IMR-90 (cell line): ENCODE results near the gene ASB5.

Experiments used
- CEBPB ChIP-seq: IDR thresholded peaks from 2 replicates; pipeline ENCODE4 v1.6.1; 2012; ENCODE audit warnings: low read depth, low read length, improper control_type of control experiment
- CHD1 ChIP-seq: IDR thresholded peaks from 2 replicates; pipeline ENCODE4 v1.6.1; 2012; ENCODE audit warnings: low read depth, low read length, improper control_type of control experiment
- CTCF ChIP-seq: conservative IDR thresholded peaks from 2 replicates; pipeline ENCODE4 v1.5.1; 2012; ENCODE audit warnings: mild to moderate bottlenecking, low read depth, low read length, improper control_type of control experiment
- ELK1 ChIP-seq: fragments of 150-350 bp; IDR thresholded peaks from 2 replicates; pipeline ENCODE4 v1.6.1; 2016; ENCODE audit warnings: low read depth, mild to moderate bottlenecking, low read length, moderate library complexity, borderline replicate concordance
- FOS ChIP-seq: fragments of 150-350 bp; IDR thresholded peaks from 2 replicates; pipeline ENCODE4 v1.6.1; 2016; ENCODE audit warnings: low read depth, low read length
- MAFK ChIP-seq: IDR thresholded peaks from 2 replicates; pipeline ENCODE4 v1.6.1; 2012; ENCODE audit warnings: low read depth, low read length, improper control_type of control experiment
- MAZ ChIP-seq: IDR thresholded peaks from 2 replicates; pipeline ENCODE4 v1.6.1; 2012; ENCODE audit warnings: low read depth, mild to moderate bottlenecking, low read length, improper control_type of control experiment, moderate library complexity, borderline replicate concordance
- MXI1 ChIP-seq: IDR thresholded peaks from 2 replicates; pipeline ENCODE4 v1.6.1; 2012; ENCODE audit warnings: low read depth, mild to moderate bottlenecking, low read length, moderate library complexity, borderline replicate concordance
- NFE2L2 ChIP-seq: fragments of 150-350 bp; IDR thresholded peaks from 2 replicates; pipeline ENCODE4 v1.6.1; 2016; ENCODE audit warnings: low read depth, mild to moderate bottlenecking, low read length
- POLR2A ChIP-seq: IDR thresholded peaks from 2 replicates; pipeline ENCODE4 v1.6.1; 2012; ENCODE audit warnings: mild to moderate bottlenecking, low read depth, low read length
- RCOR1 ChIP-seq: IDR thresholded peaks from 2 replicates; pipeline ENCODE4 v1.6.1; 2012; ENCODE audit warnings: mild to moderate bottlenecking, low read length, improper control_type of control experiment; ENCODE audit not compliant: insufficient replicate concordance
- RFX5 ChIP-seq: IDR thresholded peaks from 2 replicates; pipeline ENCODE4 v1.8.0; 2012; ENCODE audit warnings: low read depth, mild to moderate bottlenecking, low read length, moderate library complexity
- SMC3 ChIP-seq: fragments of 150-350 bp; IDR thresholded peaks from 2 replicates; pipeline ENCODE4 v1.6.1; 2016; ENCODE audit warnings: low read depth, mild to moderate bottlenecking, antibody characterized with exemption, low read length, moderate library complexity
- USF2 ChIP-seq: fragments of 150-350 bp; IDR thresholded peaks from 2 replicates; pipeline ENCODE4 v1.6.1; 2017; ENCODE audit warnings: mild to moderate bottlenecking, antibody characterized with exemption, low read length, low read depth

GRCh38 chr4:176241703-176242102 is 27.3 kb downstream of the ASB5 start:
- no peak for TF ChIP-seq CEBPB
- TF ChIP-seq CTCF = no peak
- no peak for TF ChIP-seq SMC3
- no peak for TF ChIP-seq RFX5
- no peak for TF ChIP-seq POLR2A
- TF ChIP-seq MAFK = no peak
- no peak for TF ChIP-seq RCOR1
- no peak for TF ChIP-seq MXI1
- no peak for TF ChIP-seq MAZ
- TF ChIP-seq CHD1 = no peak
- TF ChIP-seq NFE2L2 = no peak
- no peak for TF ChIP-seq USF2
- TF ChIP-seq FOS = no peak
- no peak for TF ChIP-seq ELK1
